Skin of body (tissue), 3 donors: Measurements from ENCODE around the gene NME3. TPM values are rescaled to one million over a fixed set of nuclear protein-coding genes. Genes with fewer than 3 reads are reported as not detected.

ENCODE experiments used
- DNase-seq: peaks from one replicate; lab custom pipeline; 2025; lab: John Stamatoyannopoulos, UW
- small RNA-seq: library from RNA; depleted of rRNA; stranded (forward); fragments of <200 nt; gene quantifications from one replicate; pipeline ENCODE3, GENCODE V24; 2014; ENCODE audit warnings: low replicate concordance
- total RNA-seq: library from RNA; depleted of rRNA; stranded (reverse); fragments of >200 nt; gene quantifications from one replicate; pipeline ENCODE4 v1.2.3, GENCODE V29; 2014

NME3 gene
- total RNA-seq, 1 donor from 2014 or later, result 18.1 TPM

GRCh38 chr16:1729445-1729844, 41.9 kb downstream of the NME3 start:
- no peak for DNase-seq

- no peak for DNase-seq
Measured at GRCh38 chr16:1729026-1729425, 42.3 kb downstream of the NME3 start.

GRCh38 chr16:1727651-1728624, 43.4 kb downstream of the NME3 start:
- no peak for DNase-seq

DNA sequence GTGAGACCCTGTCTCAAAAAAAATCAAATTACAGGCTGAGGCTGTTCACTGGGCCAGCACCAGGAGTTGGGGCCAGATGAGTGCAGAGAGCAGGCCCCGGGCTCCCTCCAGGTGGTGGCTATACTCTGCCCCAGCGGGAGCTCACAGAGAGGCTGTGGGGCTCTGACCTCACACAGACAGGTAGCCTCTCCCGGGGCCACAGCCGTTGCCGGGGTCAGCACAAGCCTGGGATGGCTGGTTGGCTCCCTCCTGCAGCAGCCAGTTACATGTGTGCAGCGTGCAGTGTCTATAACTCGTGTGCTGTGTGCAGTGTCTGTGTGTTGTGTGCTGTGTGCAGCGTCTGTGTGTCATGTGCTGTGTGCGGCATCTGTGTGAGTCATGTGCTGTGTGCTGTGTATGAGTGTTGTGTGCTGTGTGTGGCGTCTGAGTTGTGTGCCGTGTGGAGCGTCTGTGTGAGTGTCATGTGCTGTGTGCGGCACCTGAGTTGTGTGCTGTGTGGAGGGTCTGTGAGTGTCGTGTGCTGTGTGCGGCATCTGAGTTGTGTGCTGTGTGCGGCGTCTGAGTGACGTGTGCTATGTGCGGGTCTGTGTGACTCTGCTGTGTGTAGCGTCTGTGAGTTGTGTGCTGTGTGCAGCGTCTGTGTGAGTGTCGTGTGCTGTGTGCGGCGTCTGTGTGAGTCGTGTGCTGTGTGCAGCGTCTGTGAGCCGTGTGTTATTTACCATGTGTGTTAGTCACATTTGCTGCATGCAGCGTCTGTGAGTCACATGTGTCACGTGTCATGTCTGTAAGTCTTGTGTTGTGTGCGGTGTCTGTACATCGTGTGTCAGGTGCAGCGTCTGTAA, 44.5 kb downstream of the NME3 start:
- no peak for DNase-seq

- DNase-seq, result no peak
Measured at GRCh38 chr16:1724491-1724890, 46.9 kb downstream of the NME3 start.

GRCh38 chr16:1723450-1724147, 47.7 kb downstream of the NME3 start:
- DNase-seq, result no peak

GRCh38 chr16:1721372-1721771, 50.0 kb downstream of the NME3 start:
- no peak for DNase-seq

Small RNAs within 50 kb of the gene (small RNA-seq; reads per million reads assigned to genes)
- 0.12 reads per million for gene MIR3177

Other genes with a start within 250 kb of the NME3 start
- 6.2 TPM for gene TMEM204, start 237.9 kb downstream of the NME3 start, total RNA-seq
- gene IFT140, start 159.5 kb downstream of the NME3 start, total RNA-seq, result 15.9 TPM
- 11.3 TPM for gene CRAMP1, start 159.2 kb downstream of the NME3 start, total RNA-seq
- 26.9 TPM for gene JPT2, start 93.3 kb downstream of the NME3 start, total RNA-seq
- 46.1 TPM for gene MAPK8IP3, start 65.3 kb downstream of the NME3 start, total RNA-seq
- 5.5 TPM for gene EME2, start 1.3 kb upstream of the NME3 start, total RNA-seq
- 23.5 TPM for gene MRPS34, start 1.6 kb upstream of the NME3 start, total RNA-seq
- 32.7 TPM for gene SPSB3, start 11.0 kb upstream of the NME3 start, total RNA-seq
- gene NUBP2, start 11.4 kb upstream of the NME3 start, total RNA-seq, result 26.0 TPM
- not detected for gene IGFALS, start 22.2 kb upstream of the NME3 start, total RNA-seq
- 31.1 TPM for gene HAGH, start 55.3 kb upstream of the NME3 start, total RNA-seq
- gene FAHD1, start 55.7 kb upstream of the NME3 start, total RNA-seq, result 26.0 TPM
- 0.39 TPM for gene MEIOB, start 100.6 kb upstream of the NME3 start, total RNA-seq
- 4.3 TPM for gene HS3ST6, start 146.9 kb upstream of the NME3 start, total RNA-seq
- gene MSRB1, start 171.7 kb upstream of the NME3 start, total RNA-seq, result 9.2 TPM
- gene RPL3L, start 183.1 kb upstream of the NME3 start, total RNA-seq, result 14.2 TPM
- gene NDUFB10, start 188.0 kb upstream of the NME3 start, total RNA-seq, result 72.4 TPM
- 1,364 TPM for gene RPS2, start 193.3 kb upstream of the NME3 start, total RNA-seq
- not detected for gene RNF151, start 195.3 kb upstream of the NME3 start, total RNA-seq
- 17.5 TPM for gene TBL3, start 200.5 kb upstream of the NME3 start, total RNA-seq
- gene NOXO1, start 209.9 kb upstream of the NME3 start, total RNA-seq, result 0.39 TPM
- gene GFER, start 212.7 kb upstream of the NME3 start, total RNA-seq, result 5.8 TPM
- gene SYNGR3, start 218.4 kb upstream of the NME3 start, total RNA-seq, result 0.69 TPM
- 12.8 TPM for gene ZNF598, start 238.3 kb upstream of the NME3 start, total RNA-seq
- gene NPW, start 248.2 kb upstream of the NME3 start, total RNA-seq, result 2.2 TPM